ENCODE data around the gene ARHGAP15. TPM values are rescaled to one million over a fixed set of nuclear protein-coding genes. Genes with fewer than 3 reads are reported as not detected.

ARHGAP15 gene
- total RNA-seq, 2 donors from 2014 or later = 0.86 TPM; not detected in 1

GRCh38 chr2:143501106-143501676 lies 372.0 kb downstream of the ARHGAP15 start:
- H3K4me3 Mint-ChIP-seq = no peak overlapping the region
- WGBS, 2 experiments (ENCODE audit: insufficient coverage in 1 of 2, insufficient read length in 1 of 2) = 90 to 100% methylated on average over 2 to 6 of the region's 7 CpGs
- TF ChIP-seq CTCF (conservative IDR thresholded peaks at IDR 0.05) = no peak

GRCh38 chr2:143503280-143503679 lies 374.1 kb downstream of the ARHGAP15 start:
- no peak for TF ChIP-seq CTCF (conservative IDR thresholded peaks at IDR 0.05)
- Histone ChIP-seq H3K27me3 (ENCODE audit: control insufficient read depth, insufficient read depth, low read length, poor library complexity, severe bottlenecking) (no peaks in the 10 kb centered on the region), H3K4me3 (ENCODE audit: low read length) (no peak overlapping the region), H3K9ac (ENCODE audit: extremely low read depth, low read length, poor library complexity, severe bottlenecking) (no peak overlapping the region), H3K4me1 (ENCODE audit: control insufficient read depth, insufficient read depth, low read length) (no peaks in the 10 kb centered on the region), H3K9me3 (ENCODE audit: control insufficient read depth, low read length) (no peaks in the 10 kb centered on the region), H3K27ac (ENCODE audit: low read depth, low read length) (no peak overlapping the region), H3K36me3 (ENCODE audit: control insufficient read depth, insufficient read depth, low read length) (no peaks in the 10 kb centered on the region)
- Mint-ChIP-seq H3K36me3 (ENCODE audit: low read depth) (no peaks in the 10 kb centered on the region), H3K9me3 (no peaks in the 10 kb centered on the region), H3K4me1 (no peaks in the 10 kb centered on the region), H3K27ac (no peak overlapping the region), H3K4me3 (no peak overlapping the region), H3K27me3 (ENCODE audit: insufficient read depth) (no peaks in the 10 kb centered on the region)
- 96% methylated on average over 2 of the region's 2 CpGs; no CpG with 5 or more reads in 1 of the 2 experiments for WGBS, 2 experiments (ENCODE audit: insufficient coverage in 1 of 2, insufficient read length in 1 of 2)
- DNase-seq = no peak

More at GRCh38 chr2:143501106-143501676, 372.0 kb downstream of the ARHGAP15 start:
- no peak for DNase-seq
- Histone ChIP-seq H3K9ac (ENCODE audit: extremely low read depth, low read length, poor library complexity, severe bottlenecking) (no peak overlapping the region), H3K4me3 (ENCODE audit: low read length) (no peak overlapping the region), H3K36me3 (ENCODE audit: control insufficient read depth, insufficient read depth, low read length) (no peaks in the 10 kb centered on the region), H3K9me3 (ENCODE audit: control insufficient read depth, low read length) (no peaks in the 10 kb centered on the region), H3K27ac (ENCODE audit: low read depth, low read length) (no peak overlapping the region), H3K4me1 (ENCODE audit: control insufficient read depth, insufficient read depth, low read length) (no peaks in the 10 kb centered on the region), H3K27me3 (ENCODE audit: control insufficient read depth, insufficient read depth, low read length, poor library complexity, severe bottlenecking) (no peaks in the 10 kb centered on the region)
- no peak overlapping the region for H3K27ac Mint-ChIP-seq
- H3K9me3 Mint-ChIP-seq = no peaks in the 10 kb centered on the region
- no peaks in the 10 kb centered on the region for H3K36me3 Mint-ChIP-seq (ENCODE audit: low read depth)
- no peaks in the 10 kb centered on the region for H3K4me1 Mint-ChIP-seq
- H3K27me3 Mint-ChIP-seq (ENCODE audit: insufficient read depth) = no peaks in the 10 kb centered on the region

GRCh38 chr2:143504397-143504796 lies 375.2 kb downstream of the ARHGAP15 start:
- H3K4me1 Mint-ChIP-seq = no peaks in the 10 kb centered on the region
- H3K27me3 ChIP-seq (ENCODE audit: control insufficient read depth, insufficient read depth, low read length, poor library complexity, severe bottlenecking) = no peaks in the 10 kb centered on the region
- DNase-seq = no peak
- H3K36me3 ChIP-seq (ENCODE audit: control insufficient read depth, insufficient read depth, low read length) = no peaks in the 10 kb centered on the region
- no peaks in the 10 kb centered on the region for H3K27me3 Mint-ChIP-seq (ENCODE audit: insufficient read depth)
- no peaks in the 10 kb centered on the region for H3K9me3 ChIP-seq (ENCODE audit: control insufficient read depth, low read length)
- no peaks in the 10 kb centered on the region for H3K9me3 Mint-ChIP-seq
- H3K9ac ChIP-seq (ENCODE audit: extremely low read depth, low read length, poor library complexity, severe bottlenecking) = no peak overlapping the region
- H3K27ac Mint-ChIP-seq = no peak overlapping the region
- WGBS, 2 experiments (ENCODE audit: insufficient coverage in 1 of 2, insufficient read length in 1 of 2) = 93% methylated on average over 2 of the region's 2 CpGs; no CpG with 5 or more reads in 1 of the 2 experiments
- H3K4me1 ChIP-seq (ENCODE audit: control insufficient read depth, insufficient read depth, low read length) = no peaks in the 10 kb centered on the region
- no peak for TF ChIP-seq CTCF (conservative IDR thresholded peaks at IDR 0.05)
- no peak overlapping the region for H3K4me3 ChIP-seq (ENCODE audit: low read length)
- H3K27ac ChIP-seq (ENCODE audit: low read depth, low read length) = no peak overlapping the region
- no peak overlapping the region for H3K4me3 Mint-ChIP-seq
- no peaks in the 10 kb centered on the region for H3K36me3 Mint-ChIP-seq (ENCODE audit: low read depth)
